ENCODE results near the gene CFAP299. TPM values are rescaled to one million over a fixed set of nuclear protein-coding genes. Genes with fewer than 3 reads are reported as not detected.
A peak's percentile ranks its signal among the peaks of the same experiment; 100 is the strongest.

Gene CFAP299
- total and polyA plus RNA-seq, 9 of the 15 experiments (the other 6 are each of a cell fraction or from before 2014, with no cell fraction given) = 0.09 to 3.0 (median 0.76) TPM

GRCh38 chr4:80926446-80926845 lies 590.9 kb downstream of the CFAP299 start:
- Histone ChIP-seq H3K27ac (ENCODE audit: extremely low read depth, low read depth, low read length) (no peak overlapping the region), H3K9ac (ENCODE audit: insufficient read depth in 1 of 2, low read depth in 2 of 2, low read length in 2 of 2) (no peak overlapping the region), H3K9me1 (ENCODE audit: control insufficient read depth, insufficient read depth, low read length) (no peaks in the 10 kb centered on the region), H4K20me1 (replicated peaks; ENCODE audit: control insufficient read depth, insufficient read depth, low read length) (no peaks in the 10 kb centered on the region), H3K9me3 (replicated peaks; ENCODE audit: control insufficient read depth, insufficient read depth, low read depth, low read length) (no peaks in the 10 kb centered on the region), H2AFZ (ENCODE audit: low read depth, low read length) (no peak overlapping the region), H3K36me3 (ENCODE audit: control insufficient read depth, insufficient read depth, low read length) (no peaks in the 10 kb centered on the region), H3K4me3 (no peak overlapping the region), H3K79me2 (ENCODE audit: control insufficient read depth, insufficient read depth, low read length) (no peaks in the 10 kb centered on the region), H3K27me3 (ENCODE audit: control insufficient read depth in 2 of 2, insufficient read depth in 2 of 2, low read length in 2 of 2) (no peaks in the 10 kb centered on the region), H3K4me1 (replicated peaks in 1 of 2; ENCODE audit: control insufficient read depth in 2 of 2, insufficient read depth in 2 of 2, low read length in 2 of 2) (no peaks in the 10 kb centered on the region), H3K4me2 (ENCODE audit: insufficient read depth, low read length) (no peak overlapping the region)
- intact Hi-C loops (cut with micrococcal nuclease) (no loop called here), in situ Hi-C loops (cut with MboI) (no loop called here)
- FAIRE-seq (no peak), DNase-seq (ENCODE audit: extremely low read depth in 1 of 4, low spot score in 3 of 4) (no peak), ATAC-seq (no peak)
- ChIA-PET CTCF (ENCODE audit: low intra/inter-chr PET ratio) (no interaction called here), POLR2A (no interaction called here)
- no TSS peak for BruUV-seq (replicated peaks)
- WGBS (ENCODE audit: insufficient coverage, low coverage, missing lambda C conversion rate) = 0% methylated on average over 1 of the region's 1 CpG
- peak; percentile 72 for TF ChIP-seq JUNB (CRISPR knock-in tag; conservative IDR thresholded peaks at IDR 0.05)
- TF ChIP-seq YBX1 (IDR thresholded peaks at IDR 0.05) = no peak
- TF ChIP-seq FOSL1 (tag; conservative IDR thresholded peaks at IDR 0.05) = peak; percentile 64
- TF ChIP-seq BRD9 (IDR thresholded peaks at IDR 0.05; ENCODE audit: low read depth, partially characterized antibody) = no peak
- no peak for TF ChIP-seq JUND (IDR thresholded peaks at IDR 0.05; ENCODE audit: borderline replicate concordance, low read depth, low read length)
- TF ChIP-seq JUND (tag; IDR thresholded peaks at IDR 0.05; ENCODE audit: borderline replicate concordance, low read depth, low read length) = peak; percentile 48; the same call in 1 of the 3 replicates
- TF ChIP-seq, protein P1, sequence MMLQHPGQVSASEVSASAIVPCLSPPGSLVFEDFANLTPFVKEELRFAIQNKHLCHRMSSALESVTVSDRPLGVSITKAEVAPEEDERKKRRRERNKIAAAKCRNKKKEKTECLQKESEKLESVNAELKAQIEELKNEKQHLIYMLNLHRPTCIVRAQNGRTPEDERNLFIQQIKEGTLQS (IDR thresholded peaks at IDR 0.05) = peak; percentile 77
- TF ChIP-seq, protein P1 (CRISPR knock-in tag; conservative IDR thresholded peaks at IDR 0.05) = no peak
- no peak for TF ChIP-seq PTBP1 (IDR thresholded peaks at IDR 0.05; ENCODE audit: low read depth, low read length)

Data from K562 (cell line).